DND-41 (cell line): ENCODE measurements around the gene TSPAN9.

Experiments used
- ATAC-seq: fragments of 200-7000 bp; cut with Tn5 transposase; 3 replicates; pipeline ENCODE4 v1.9.1; 2021; ENCODE audit warnings: low read depth; ENCODE audit not compliant: insufficient read depth
- DNase-seq: peaks from one replicate; pipeline ENCODE4 v3.0.0-alpha.2; 2020
- H2AFZ ChIP-seq: 2 replicates; pipeline ENCODE4 v1.6.0; 2012; ENCODE audit warnings: low read depth, low read length
- H3K27ac ChIP-seq: 2 replicates; pipeline ENCODE4 v1.5.1; 2012; ENCODE audit warnings: low read length, inconsistent platforms
- H3K27me3 ChIP-seq: fragments of 200-600 bp; sonication (generic); 2 replicates; pipeline ENCODE4 v1.6.0; 2012; ENCODE audit warnings: low read length, mild to moderate bottlenecking, inconsistent platforms; ENCODE audit not compliant: insufficient read depth, poor library complexity
- H3K36me3 ChIP-seq: 2 replicates; pipeline ENCODE4 v1.5.1; 2012; ENCODE audit warnings: low read length, inconsistent platforms; ENCODE audit not compliant: insufficient read depth
- H3K4me1 ChIP-seq: 2 replicates; pipeline ENCODE4 v1.5.1; 2012; ENCODE audit warnings: mild to moderate bottlenecking, low read length; ENCODE audit not compliant: insufficient read depth
- H3K4me2 ChIP-seq: 2 replicates; pipeline ENCODE4 v1.6.0; 2012; ENCODE audit warnings: mild to moderate bottlenecking, moderate library complexity, low read length, inconsistent platforms; ENCODE audit not compliant: insufficient read depth
- H3K4me3 ChIP-seq, 2 experiments: fragments of 200-600 bp in 1 of 2; shearing (Covaris generic) in 1 of 2; 2 replicates each; pipeline ENCODE4 v1.5.1; 2012 to 2016; ENCODE audit warnings: inconsistent platforms in 2 of 2, low read length in 2 of 2, mild to moderate bottlenecking in 2 of 2, low read depth in 1 of 2, moderate library complexity in 1 of 2
- H3K79me2 ChIP-seq: 2 replicates; pipeline ENCODE4 v1.6.0; 2012; ENCODE audit warnings: low read length, inconsistent platforms; ENCODE audit not compliant: insufficient read depth
- H3K9ac ChIP-seq: 2 replicates; pipeline ENCODE4 v1.6.0; 2012; ENCODE audit warnings: low read depth, mild to moderate bottlenecking, inconsistent platforms, low read length, moderate library complexity
- H3K9me3 ChIP-seq: 2 replicates; pipeline ENCODE4 v1.5.1; 2012; ENCODE audit warnings: low read length, moderate library complexity, mild to moderate bottlenecking, inconsistent platforms; ENCODE audit not compliant: insufficient read depth, severe bottlenecking
- H4K20me1 ChIP-seq: 2 replicates; pipeline ENCODE4 v1.6.0; 2012; ENCODE audit warnings: low read length; ENCODE audit not compliant: insufficient read depth
- CTCF ChIP-seq: IDR thresholded peaks from 2 replicates; pipeline ENCODE4 v1.5.1; 2012; ENCODE audit warnings: borderline replicate concordance, low read length, moderate library complexity, mild to moderate bottlenecking; ENCODE audit not compliant: poor library complexity, severe bottlenecking; ENCODE audit errors: extremely low read depth
- EZH2 ChIP-seq: IDR thresholded peaks from 3 replicates; pipeline ENCODE4 v1.6.1; 2012; ENCODE audit warnings: borderline replicate concordance, low read depth, mild to moderate bottlenecking, moderate library complexity, low read length, inconsistent platforms; ENCODE audit not compliant: severe bottlenecking

TSPAN9 gene

GRCh38 chr12:3332188-3332587 lies 255.0 kb downstream of the TSPAN9 start:
- H3K4me3 ChIP-seq, result no peak overlapping the region
- H3K4me2 ChIP-seq, result no peak overlapping the region
- no peak overlapping the region for H3K27ac ChIP-seq
- H3K36me3 ChIP-seq, result no peaks in the 10 kb centered on the region
- H3K27me3 ChIP-seq, result peaks cover 5% of the 10 kb centered on the region
- no peak overlapping the region for H3K9ac ChIP-seq
- no peak for ATAC-seq
- TF ChIP-seq CTCF (no peak), EZH2 (no peak)
- no peak overlapping the region for H2AFZ ChIP-seq
- no peaks in the 10 kb centered on the region for H3K4me1 ChIP-seq
- DNase-seq, result no peak
- no peaks in the 10 kb centered on the region for H3K9me3 ChIP-seq
- H3K79me2 ChIP-seq, result no peaks in the 10 kb centered on the region
- peaks cover 5% of the 10 kb centered on the region; the same call in 1 of the 2 replicates for H4K20me1 ChIP-seq

- Histone ChIP-seq H3K4me1 (no peaks in the 10 kb centered on the region), H3K27me3 (peaks cover 11% of the 10 kb centered on the region), H3K79me2 (no peaks in the 10 kb centered on the region), H3K4me3 (no peak overlapping the region), H3K27ac (no peak overlapping the region), H3K36me3 (no peaks in the 10 kb centered on the region), H3K9ac (no peak overlapping the region), H3K4me2 (no peak overlapping the region), H2AFZ (no peak overlapping the region), H4K20me1 (peaks cover 5% of the 10 kb centered on the region; the same call in 1 of the 2 replicates), H3K9me3 (no peaks in the 10 kb centered on the region)
- no peak for TF ChIP-seq EZH2
- no peak for TF ChIP-seq CTCF
- ATAC-seq (no peak), DNase-seq (no peak)
These were observed 256.4 kb downstream of the TSPAN9 start for GRCh38 chr12:3333583-3333982.

GRCh38 chr12:3333991-3334391 lies 256.8 kb downstream of the TSPAN9 start:
- DNase-seq, result no peak
- TF ChIP-seq CTCF (no peak), EZH2 (no peak)
- H3K9me3 ChIP-seq, result no peaks in the 10 kb centered on the region

GRCh38 chr12:3335078-3335487 lies 257.9 kb downstream of the TSPAN9 start:
- Histone ChIP-seq H3K79me2 (no peaks in the 10 kb centered on the region), H3K9me3 (no peaks in the 10 kb centered on the region), H3K4me3 (no peak overlapping the region), H3K27ac (no peak overlapping the region), H3K4me2 (no peak overlapping the region), H2AFZ (no peak overlapping the region), H3K27me3 (peaks cover 11% of the 10 kb centered on the region), H3K4me1 (no peaks in the 10 kb centered on the region), H4K20me1 (peaks cover 5% of the 10 kb centered on the region; the same call in 1 of the 2 replicates), H3K36me3 (no peaks in the 10 kb centered on the region), H3K9ac (no peak overlapping the region)
- TF ChIP-seq EZH2, result no peak
- no peak for TF ChIP-seq CTCF
- DNase-seq (no peak), ATAC-seq (no peak)

More at GRCh38 chr12:3333991-3334391, 256.8 kb downstream of the TSPAN9 start:
- Histone ChIP-seq H3K9ac (no peak overlapping the region), H3K27me3 (peaks cover 11% of the 10 kb centered on the region), H2AFZ (no peak overlapping the region), H3K4me1 (no peaks in the 10 kb centered on the region), H3K4me2 (no peak overlapping the region), H3K36me3 (no peaks in the 10 kb centered on the region), H4K20me1 (peaks cover 5% of the 10 kb centered on the region; the same call in 1 of the 2 replicates), H3K79me2 (no peaks in the 10 kb centered on the region), H3K4me3 (no peak overlapping the region), H3K27ac (no peak overlapping the region)
- no peak for ATAC-seq
